Measurements from ENCODE around the gene CCDC138. TPM values are rescaled to one million over a fixed set of nuclear protein-coding genes. Genes with fewer than 3 reads are reported as not detected.

Gene CCDC138
- total and polyA plus RNA-seq, 11 donors, result 0.47 to 1.7 (median 1.0) TPM

GRCh38 chr2:108905906-108906305 lies 119.3 kb downstream of the CCDC138 start:
- Histone ChIP-seq H3K4me1 (peaks cover 0 to 19% (median 0%) of the 10 kb centered on the region in 12 donors), H3K27ac (no peak overlapping the region), H3K9me3 (peaks cover 0 to 8% (median 0%) of the 10 kb centered on the region in 12 donors), H3K27me3 (no peaks in the 10 kb centered on the region), H3K36me3 (no peaks in the 10 kb centered on the region), H3K4me3 (no peak overlapping the region)
- ATAC-seq (peak in 1 of 4 donors; percentile 11), DNase-seq (no peak)
- WGBS, 4 donors, result 78 to 86% (median 83%) methylated on average over 12 to 13 of the region's 13 CpGs
- intact Hi-C loops (cut with DNase I), result no loop called here
- TF ChIP-seq, protein P1, sequence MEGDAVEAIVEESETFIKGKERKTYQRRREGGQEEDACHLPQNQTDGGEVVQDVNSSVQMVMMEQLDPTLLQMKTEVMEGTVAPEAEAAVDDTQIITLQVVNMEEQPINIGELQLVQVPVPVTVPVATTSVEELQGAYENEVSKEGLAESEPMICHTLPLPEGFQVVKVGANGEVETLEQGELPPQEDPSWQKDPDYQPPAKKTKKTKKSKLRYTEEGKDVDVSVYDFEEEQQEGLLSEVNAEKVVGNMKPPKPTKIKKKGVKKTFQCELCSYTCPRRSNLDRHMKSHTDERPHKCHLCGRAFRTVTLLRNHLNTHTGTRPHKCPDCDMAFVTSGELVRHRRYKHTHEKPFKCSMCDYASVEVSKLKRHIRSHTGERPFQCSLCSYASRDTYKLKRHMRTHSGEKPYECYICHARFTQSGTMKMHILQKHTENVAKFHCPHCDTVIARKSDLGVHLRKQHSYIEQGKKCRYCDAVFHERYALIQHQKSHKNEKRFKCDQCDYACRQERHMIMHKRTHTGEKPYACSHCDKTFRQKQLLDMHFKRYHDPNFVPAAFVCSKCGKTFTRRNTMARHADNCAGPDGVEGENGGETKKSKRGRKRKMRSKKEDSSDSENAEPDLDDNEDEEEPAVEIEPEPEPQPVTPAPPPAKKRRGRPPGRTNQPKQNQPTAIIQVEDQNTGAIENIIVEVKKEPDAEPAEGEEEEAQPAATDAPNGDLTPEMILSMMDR (IDR thresholded peaks at IDR 0.05), result no peak
- TF ChIP-seq POLR2A (IDR thresholded peaks at IDR 0.05), result no peak

- 71 to 77% (median 74%) methylated on average over 14 to 15 of the region's 15 CpGs for WGBS, 4 donors
- peak in 2 of 4 donors; percentile 23 to 38 for ATAC-seq
Measured at GRCh38 chr2:108906403-108907077, 120.0 kb downstream of the CCDC138 start.

DNA sequence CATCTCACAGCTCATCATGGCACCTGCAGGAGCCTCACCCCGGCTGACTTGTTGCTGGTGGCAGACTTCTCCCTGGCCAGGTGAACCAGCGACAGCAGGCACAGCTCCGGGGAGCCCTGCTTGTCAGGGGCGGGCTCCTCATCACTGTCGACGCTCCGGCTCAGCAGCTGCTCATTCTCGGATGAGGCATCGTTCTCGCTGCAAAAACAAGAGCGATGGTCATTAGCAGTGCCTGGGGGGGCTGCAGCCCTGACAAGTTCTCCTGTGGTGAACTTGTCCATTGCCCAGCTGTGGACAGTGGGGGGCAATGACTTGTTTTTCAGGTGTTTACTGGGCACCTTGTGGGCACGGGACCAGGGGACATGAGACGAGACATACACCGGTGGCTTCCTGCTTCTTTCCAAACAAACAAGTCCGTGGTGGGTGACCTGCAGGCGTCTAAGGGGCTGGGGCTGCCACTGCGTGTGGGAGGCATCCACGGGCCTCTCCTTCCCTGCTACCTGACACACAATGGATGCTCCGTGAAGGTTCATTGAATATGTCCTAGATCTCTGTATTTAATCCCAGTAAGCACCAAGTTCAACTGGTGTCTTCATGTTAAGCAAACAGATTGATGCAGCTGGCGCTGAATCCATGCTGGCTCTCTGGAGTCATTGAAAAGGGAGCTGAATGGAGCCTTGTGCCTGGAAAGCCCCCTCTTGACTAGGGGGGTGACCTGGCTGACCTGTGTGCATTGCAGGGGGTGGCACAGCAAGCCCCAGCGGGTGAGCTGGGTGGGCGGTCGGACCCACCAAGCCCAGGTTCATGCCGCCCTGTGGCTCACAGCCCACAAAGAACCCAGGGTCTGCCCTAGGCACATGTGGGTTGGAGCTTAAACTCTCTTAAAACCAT lies 121.5 kb downstream of the CCDC138 start:
- no peak for ATAC-seq
- no peaks in the 10 kb centered on the region for H3K36me3 ChIP-seq
- intact Hi-C loops (cut with DNase I), result no loop called here
- TF ChIP-seq, protein P1 (IDR thresholded peaks at IDR 0.05), result no peak
- no peak for TF ChIP-seq POLR2A (IDR thresholded peaks at IDR 0.05)
- H3K27me3 ChIP-seq, result no peaks in the 10 kb centered on the region
- no peak overlapping the region for H3K27ac ChIP-seq
- DNase-seq, result no peak
- H3K4me3 ChIP-seq, result no peak overlapping the region
- peaks cover 0 to 19% (median 0%) of the 10 kb centered on the region in 12 donors for H3K4me1 ChIP-seq
- 75 to 82% (median 78%) methylated on average over 22 to 24 of the region's 24 CpGs for WGBS, 4 donors
- no peaks in the 10 kb centered on the region for H3K9me3 ChIP-seq

More at GRCh38 chr2:108906403-108907077, 120.0 kb downstream of the CCDC138 start:
- Histone ChIP-seq H3K9me3 (peaks cover 0 to 1% (median 0%) of the 10 kb centered on the region in 12 donors), H3K27me3 (no peaks in the 10 kb centered on the region), H3K36me3 (no peaks in the 10 kb centered on the region), H3K4me3 (no peak overlapping the region), H3K27ac (no peak overlapping the region), H3K4me1 (peaks cover 0 to 19% (median 0%) of the 10 kb centered on the region in 12 donors)
- no peak for TF ChIP-seq POLR2A (IDR thresholded peaks at IDR 0.05)
- TF ChIP-seq, protein P1 (IDR thresholded peaks at IDR 0.05), result no peak
- intact Hi-C loops (cut with DNase I), result no loop called here
- peak in 1 of 5 donors; percentile 64 for DNase-seq

GRCh38 chr2:108908713-108909070 lies 122.1 kb downstream of the CCDC138 start:
- DNase-seq, result no peak
- H3K4me1 ChIP-seq, result peaks cover 0 to 19% (median 0%) of the 10 kb centered on the region in 12 donors
- H3K36me3 ChIP-seq, result no peaks in the 10 kb centered on the region
- no peak overlapping the region for H3K27ac ChIP-seq
- H3K27me3 ChIP-seq, result no peaks in the 10 kb centered on the region
- TF ChIP-seq, protein P1 (IDR thresholded peaks at IDR 0.05), result no peak
- TF ChIP-seq POLR2A (IDR thresholded peaks at IDR 0.05), result no peak
- no peak overlapping the region for H3K4me3 ChIP-seq
- 77 to 90% (median 86%) methylated on average over 1 of the region's 1 CpG for WGBS, 4 donors
- no peak for ATAC-seq
- intact Hi-C loops (cut with DNase I), result no loop called here
- H3K9me3 ChIP-seq, result no peaks in the 10 kb centered on the region

All from heart left ventricle (tissue), 16 donors.